Chondrocyte (in vitro differentiated cells): Measurements from ENCODE around the gene CFAP298. TPM values are rescaled to one million over a fixed set of nuclear protein-coding genes. Genes with fewer than 3 reads are reported as not detected.

Experiments used
- DNase-seq: peaks from one replicate; pipeline ENCODE4 v3.0.0; 2021; ENCODE audit warnings: mixed read lengths, low spot score
- H3K27ac Mint-ChIP-seq: one replicate; pipeline ENCODE4 v1.8.0; 2021; ENCODE audit warnings: mild to moderate bottlenecking, moderate library complexity, mixed read lengths; ENCODE audit not compliant: unreplicated experiment
- H3K27me3 Mint-ChIP-seq: 2 replicates; pipeline ENCODE4 v1.8.0; 2021; ENCODE audit warnings: low read depth, mixed read lengths
- H3K36me3 Mint-ChIP-seq: 2 replicates; pipeline ENCODE4 v1.8.0; 2021; ENCODE audit warnings: low read depth, mixed read lengths
- H3K4me1 Mint-ChIP-seq: 2 replicates; pipeline ENCODE4 v1.8.0; 2021; ENCODE audit warnings: low read depth, mild to moderate bottlenecking, mixed read lengths
- H3K4me3 Mint-ChIP-seq: one replicate; pipeline ENCODE4 v1.8.0; 2021; ENCODE audit warnings: mild to moderate bottlenecking, moderate library complexity, mixed read lengths; ENCODE audit not compliant: unreplicated experiment
- H3K9me3 Mint-ChIP-seq: 2 replicates; pipeline ENCODE4 v1.8.0; 2021; ENCODE audit warnings: low read depth, mixed read lengths
- total RNA-seq: library from RNA; stranded (reverse); gene quantifications from 3 replicates; pipeline ENCODE4 v1.2.1, GENCODE V29; 2021
- TF ChIP-seq, protein P1 (sequence below): fragments of 200-600 bp; sonication (generic); IDR thresholded peaks from 2 replicates; pipeline ENCODE4 v1.5.0; 2021; ENCODE audit warnings: antibody characterized with exemption, mild to moderate bottlenecking, moderate library complexity

CFAP298 gene
- total RNA-seq, 1 donor from 2014 or later: 25.3 TPM

DNA sequence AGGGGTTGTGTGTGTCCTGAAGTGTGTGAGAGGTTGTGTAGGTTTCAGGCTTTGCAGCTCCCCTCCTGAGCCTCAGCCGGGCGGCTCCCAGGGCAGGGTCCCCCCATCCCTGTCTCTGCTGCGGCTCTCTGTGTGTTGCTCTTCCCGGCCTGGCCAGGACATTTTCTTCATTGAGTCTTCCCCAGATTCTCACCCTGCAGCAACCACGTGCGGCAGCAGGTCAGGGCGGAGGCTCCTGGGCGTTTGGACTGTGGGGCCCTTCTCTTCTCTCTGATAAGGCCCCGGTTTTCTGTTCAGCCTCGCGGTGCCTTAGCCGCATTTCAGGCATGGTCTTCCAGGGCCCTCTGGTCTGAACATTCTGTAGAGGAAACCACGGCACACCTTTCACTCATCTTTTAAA lies 25.1 kb downstream of the CFAP298 start:
- peaks cover 9% of the 10 kb centered on the region for H3K27me3 Mint-ChIP-seq
- H3K27ac Mint-ChIP-seq: no peak overlapping the region
- no peak overlapping the region for H3K4me3 Mint-ChIP-seq
- TF ChIP-seq, protein P1, sequence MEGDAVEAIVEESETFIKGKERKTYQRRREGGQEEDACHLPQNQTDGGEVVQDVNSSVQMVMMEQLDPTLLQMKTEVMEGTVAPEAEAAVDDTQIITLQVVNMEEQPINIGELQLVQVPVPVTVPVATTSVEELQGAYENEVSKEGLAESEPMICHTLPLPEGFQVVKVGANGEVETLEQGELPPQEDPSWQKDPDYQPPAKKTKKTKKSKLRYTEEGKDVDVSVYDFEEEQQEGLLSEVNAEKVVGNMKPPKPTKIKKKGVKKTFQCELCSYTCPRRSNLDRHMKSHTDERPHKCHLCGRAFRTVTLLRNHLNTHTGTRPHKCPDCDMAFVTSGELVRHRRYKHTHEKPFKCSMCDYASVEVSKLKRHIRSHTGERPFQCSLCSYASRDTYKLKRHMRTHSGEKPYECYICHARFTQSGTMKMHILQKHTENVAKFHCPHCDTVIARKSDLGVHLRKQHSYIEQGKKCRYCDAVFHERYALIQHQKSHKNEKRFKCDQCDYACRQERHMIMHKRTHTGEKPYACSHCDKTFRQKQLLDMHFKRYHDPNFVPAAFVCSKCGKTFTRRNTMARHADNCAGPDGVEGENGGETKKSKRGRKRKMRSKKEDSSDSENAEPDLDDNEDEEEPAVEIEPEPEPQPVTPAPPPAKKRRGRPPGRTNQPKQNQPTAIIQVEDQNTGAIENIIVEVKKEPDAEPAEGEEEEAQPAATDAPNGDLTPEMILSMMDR: no peak
- no peak for DNase-seq
- no peaks in the 10 kb centered on the region for H3K36me3 Mint-ChIP-seq
- H3K4me1 Mint-ChIP-seq: no peaks in the 10 kb centered on the region
- H3K9me3 Mint-ChIP-seq: no peaks in the 10 kb centered on the region

DNA sequence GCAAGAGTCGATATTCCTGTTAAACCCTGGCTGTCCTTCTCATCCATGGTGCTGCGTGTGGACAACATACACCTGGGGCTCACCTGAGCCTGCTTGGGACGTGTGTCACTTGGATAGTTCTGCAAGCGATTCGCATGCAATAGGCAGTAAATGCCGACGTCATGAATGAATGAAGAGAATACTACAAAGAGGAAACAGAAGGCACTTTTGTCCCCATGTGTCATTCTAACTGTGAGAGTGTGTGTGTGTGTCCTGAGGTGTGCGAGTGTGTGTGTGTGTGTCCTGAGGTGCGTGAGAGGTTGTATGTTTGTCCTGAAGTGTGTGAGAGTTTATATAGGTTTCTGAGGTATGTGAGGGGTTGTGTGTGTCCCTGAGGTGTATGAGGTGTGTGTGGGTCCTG lies 26.2 kb downstream of the CFAP298 start:
- Mint-ChIP-seq H3K9me3 (no peaks in the 10 kb centered on the region), H3K27me3 (peaks cover 10% of the 10 kb centered on the region), H3K27ac (no peak overlapping the region), H3K4me3 (no peak overlapping the region), H3K36me3 (no peaks in the 10 kb centered on the region), H3K4me1 (no peaks in the 10 kb centered on the region)
- no peak for DNase-seq
- TF ChIP-seq, protein P1: no peak

DNA sequence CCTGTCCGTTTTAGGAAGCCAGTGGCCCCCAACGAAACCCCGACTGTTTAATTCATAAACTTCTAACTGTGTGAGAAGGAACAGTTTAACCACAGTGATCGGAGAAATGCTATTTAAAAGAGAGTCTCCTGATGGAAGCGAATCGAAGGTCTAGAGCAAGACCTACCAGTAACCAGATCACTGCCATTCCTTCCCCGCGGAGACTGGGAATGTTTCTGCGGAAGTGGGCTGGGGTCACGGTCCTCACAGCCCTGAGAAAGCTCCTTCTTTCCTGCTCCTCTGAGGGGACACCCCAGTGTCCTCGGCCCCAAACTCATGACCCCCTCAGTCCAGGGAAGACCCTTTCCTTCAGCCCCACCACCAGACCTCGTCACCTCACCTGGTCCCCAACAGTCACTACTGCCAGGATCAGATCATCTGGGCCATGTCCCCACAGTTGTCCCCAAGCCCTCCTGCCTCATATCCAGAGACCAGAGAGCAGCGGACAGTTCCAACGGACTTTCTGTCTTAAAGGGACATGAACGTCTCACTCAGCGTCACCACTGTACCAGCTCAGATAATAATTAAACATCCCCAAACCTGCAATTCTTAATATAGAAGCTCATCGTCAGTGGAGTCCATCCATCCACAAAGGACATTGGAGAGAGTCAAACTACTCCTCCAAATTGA lies 27.0 kb downstream of the CFAP298 start, which contains the start of gene TCP10L:
TSS of gene TCP10L (minus strand) at position 482 of the 669 bp plus-strand sequence. CDS start 1,219 bp downstream, outside the sequence.
- Mint-ChIP-seq H3K9me3 (no peaks in the 10 kb centered on the region), H3K4me3 (no peak within 1 kb of the TSS), H3K27ac (no peak within 1 kb of the TSS), H3K27me3 (peaks cover 10% of the 10 kb centered on the region), H3K36me3 (no peaks in the 10 kb centered on the region), H3K4me1 (no peaks in the 10 kb centered on the region)
- DNase-seq: no peak
- TF ChIP-seq, protein P1: no peak

DNA sequence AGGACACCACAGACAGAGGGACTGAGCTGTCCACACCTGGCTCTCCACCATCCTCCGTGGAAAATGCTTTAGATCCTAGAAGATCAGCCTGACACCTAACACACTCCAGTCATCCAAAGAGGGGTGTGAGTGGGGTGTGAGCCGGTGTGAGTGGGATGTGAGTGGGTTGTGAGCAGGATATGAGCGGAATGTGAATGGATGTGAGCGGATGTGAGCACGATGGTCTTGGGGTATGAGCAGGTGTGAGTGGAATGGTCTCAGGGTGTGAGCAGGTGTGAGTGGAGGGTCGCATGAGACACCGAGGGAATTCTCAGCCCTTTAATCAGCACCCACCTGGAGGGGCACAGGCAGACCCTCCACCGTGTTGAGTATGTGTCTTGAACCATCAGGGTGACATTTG lies 27.7 kb downstream of the CFAP298 start:
- Mint-ChIP-seq H3K4me1 (no peaks in the 10 kb centered on the region), H3K27ac (no peak overlapping the region), H3K9me3 (no peaks in the 10 kb centered on the region), H3K27me3 (peaks cover 11% of the 10 kb centered on the region), H3K4me3 (no peak overlapping the region), H3K36me3 (no peaks in the 10 kb centered on the region)
- TF ChIP-seq, protein P1: no peak
- no peak for DNase-seq

DNA sequence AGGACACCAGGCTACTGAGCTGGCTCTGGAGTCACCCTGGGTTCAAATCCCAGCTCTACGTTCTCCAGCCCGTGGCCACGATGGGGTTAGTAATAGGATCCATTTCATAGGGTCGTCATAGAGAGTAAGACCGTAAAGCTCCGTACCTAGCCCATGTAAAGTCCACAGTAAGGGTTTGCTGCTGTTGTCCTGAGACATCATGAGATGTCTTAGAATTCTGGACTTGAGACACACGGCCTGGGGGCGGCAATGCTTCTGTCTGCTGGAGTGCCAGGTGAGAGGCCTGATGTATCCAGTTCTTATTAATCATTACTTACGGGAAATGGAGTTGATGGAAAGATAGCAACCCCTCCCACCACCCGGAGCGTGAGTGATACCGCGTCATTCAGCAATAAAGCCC lies 30.4 kb downstream of the CFAP298 start:
- Mint-ChIP-seq H3K4me1 (no peaks in the 10 kb centered on the region), H3K27ac (no peak overlapping the region)

More for the DNA sequence above, 30.4 kb downstream of the CFAP298 start:
- DNase-seq: no peak
- Mint-ChIP-seq H3K36me3 (no peaks in the 10 kb centered on the region), H3K9me3 (no peaks in the 10 kb centered on the region), H3K27me3 (peaks cover 25% of the 10 kb centered on the region), H3K4me3 (no peak overlapping the region)
- TF ChIP-seq, protein P1: no peak
